ENCODE results near the gene KRT85.

- TF ChIP-seq ZBTB1 (tag by site-specific recombination; IDR thresholded peaks at IDR 0.05) (no peak), REST (tag by site-specific recombination; IDR thresholded peaks at IDR 0.05) (no peak), CTCF (tag by site-specific recombination; IDR thresholded peaks at IDR 0.05) (no peak), ZNF629 (tag by site-specific recombination; IDR thresholded peaks at IDR 0.05) (no peak), ZSCAN16 (tag by site-specific recombination; IDR thresholded peaks at IDR 0.05) (no peak), ZNF140 (tag by site-specific recombination; IDR thresholded peaks at IDR 0.05) (no peak), ZNF837 (tag by site-specific recombination; IDR thresholded peaks at IDR 0.05) (no peak), ZNF335 (tag by site-specific recombination; conservative IDR thresholded peaks at IDR 0.05) (no peak), SP7 (tag by site-specific recombination; IDR thresholded peaks at IDR 0.05) (no peak), ZNF362 (tag by site-specific recombination; IDR thresholded peaks at IDR 0.05) (no peak)
These were observed 36.3 kb upstream of the KRT85 start for GRCh38 chr12:52403561-52403960.
